ENCODE results near the gene ARHGEF2.

The ARHGEF2 gene

DNA sequence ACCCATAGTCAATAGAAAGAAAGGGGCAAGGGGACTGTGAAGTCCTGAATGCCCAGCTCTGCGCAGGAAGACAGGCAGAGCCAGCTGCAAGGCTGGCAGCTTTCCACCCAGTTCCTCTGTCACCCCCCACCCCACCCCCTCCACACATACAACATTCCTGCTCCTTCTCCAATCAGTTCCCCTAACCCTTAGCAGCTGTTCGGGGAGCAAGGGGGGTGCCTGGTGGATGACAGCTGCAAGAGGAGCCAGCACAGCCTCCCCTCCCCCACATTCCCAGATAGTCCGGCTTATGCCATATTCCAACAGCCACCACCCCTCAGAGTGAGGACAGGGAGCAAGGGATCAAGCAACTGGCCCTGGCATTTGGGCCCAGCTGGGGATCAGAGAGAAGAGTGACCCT lies 9.7 kb downstream of the ARHGEF2 start:
- TF ChIP-seq, protein P1, sequence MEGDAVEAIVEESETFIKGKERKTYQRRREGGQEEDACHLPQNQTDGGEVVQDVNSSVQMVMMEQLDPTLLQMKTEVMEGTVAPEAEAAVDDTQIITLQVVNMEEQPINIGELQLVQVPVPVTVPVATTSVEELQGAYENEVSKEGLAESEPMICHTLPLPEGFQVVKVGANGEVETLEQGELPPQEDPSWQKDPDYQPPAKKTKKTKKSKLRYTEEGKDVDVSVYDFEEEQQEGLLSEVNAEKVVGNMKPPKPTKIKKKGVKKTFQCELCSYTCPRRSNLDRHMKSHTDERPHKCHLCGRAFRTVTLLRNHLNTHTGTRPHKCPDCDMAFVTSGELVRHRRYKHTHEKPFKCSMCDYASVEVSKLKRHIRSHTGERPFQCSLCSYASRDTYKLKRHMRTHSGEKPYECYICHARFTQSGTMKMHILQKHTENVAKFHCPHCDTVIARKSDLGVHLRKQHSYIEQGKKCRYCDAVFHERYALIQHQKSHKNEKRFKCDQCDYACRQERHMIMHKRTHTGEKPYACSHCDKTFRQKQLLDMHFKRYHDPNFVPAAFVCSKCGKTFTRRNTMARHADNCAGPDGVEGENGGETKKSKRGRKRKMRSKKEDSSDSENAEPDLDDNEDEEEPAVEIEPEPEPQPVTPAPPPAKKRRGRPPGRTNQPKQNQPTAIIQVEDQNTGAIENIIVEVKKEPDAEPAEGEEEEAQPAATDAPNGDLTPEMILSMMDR (IDR thresholded peaks at IDR 0.05; ENCODE audit: insufficient read depth, missing control alignments) = no peak
- FAIRE-seq (no peak), DNase-seq (ENCODE audit: insufficient read length, low spot score) (no peak)

DNA sequence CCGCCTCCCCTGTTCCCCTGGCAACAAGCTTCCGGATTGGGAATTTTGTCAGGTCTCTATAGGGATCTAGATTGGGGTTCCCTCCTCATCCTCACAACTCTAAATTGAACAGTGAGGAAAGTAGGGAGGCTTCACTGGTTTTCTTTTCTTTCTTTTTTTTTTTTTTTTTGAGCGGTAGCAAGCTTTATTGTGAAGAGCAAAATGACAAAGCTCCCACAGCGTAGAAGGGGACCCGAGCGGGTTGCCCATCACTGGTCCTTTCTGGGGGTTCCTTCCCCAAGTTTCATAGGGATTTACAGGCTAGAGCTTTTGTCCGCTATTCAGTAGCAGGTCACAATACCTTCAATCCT lies 10.3 kb downstream of the ARHGEF2 start:
- DNase-seq (ENCODE audit: insufficient read length, low spot score) (no peak), FAIRE-seq (no peak)

DNA sequence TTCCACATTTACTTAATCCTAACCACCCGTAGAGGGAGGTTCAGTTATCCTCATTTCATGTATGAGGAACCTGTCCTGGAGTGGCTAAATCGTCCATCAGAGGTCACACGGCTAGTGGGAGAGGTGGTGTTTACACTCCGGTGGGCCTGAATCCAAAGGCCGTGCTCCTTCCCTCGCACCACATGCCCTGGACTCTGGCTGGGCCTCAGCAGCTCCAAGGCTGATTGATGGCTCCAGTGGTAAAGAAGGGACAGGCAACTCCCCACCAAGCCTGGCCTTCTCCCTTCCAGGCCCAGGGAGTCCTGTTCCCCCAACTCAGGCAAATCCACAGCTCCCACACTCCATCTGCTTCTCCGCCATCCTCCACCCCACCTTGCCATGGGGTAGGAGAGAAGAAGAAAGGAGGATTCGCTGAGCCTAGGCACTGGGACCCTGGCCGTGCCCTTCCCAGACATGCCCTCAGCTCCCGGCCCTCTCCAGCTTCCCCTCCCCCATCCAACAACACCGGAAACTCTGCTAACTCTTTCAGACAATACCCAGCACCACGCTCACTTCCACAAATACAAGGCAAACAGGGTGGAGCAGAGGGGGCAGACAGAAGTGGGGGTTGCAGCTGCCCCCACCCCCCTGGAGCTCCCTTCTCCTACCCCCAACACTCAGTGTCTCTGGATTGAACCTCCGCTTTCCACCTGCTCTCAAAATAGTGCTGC lies 10.9 kb downstream of the ARHGEF2 start:
- TF ChIP-seq, protein P1 (IDR thresholded peaks at IDR 0.05; ENCODE audit: insufficient read depth, missing control alignments) = no peak
- no peak for DNase-seq (ENCODE audit: insufficient read length, low spot score)
- no peak for FAIRE-seq

More for the DNA sequence above, 10.3 kb downstream of the ARHGEF2 start:
- TF ChIP-seq, protein P1 (IDR thresholded peaks at IDR 0.05; ENCODE audit: insufficient read depth, missing control alignments) = no peak

DNA sequence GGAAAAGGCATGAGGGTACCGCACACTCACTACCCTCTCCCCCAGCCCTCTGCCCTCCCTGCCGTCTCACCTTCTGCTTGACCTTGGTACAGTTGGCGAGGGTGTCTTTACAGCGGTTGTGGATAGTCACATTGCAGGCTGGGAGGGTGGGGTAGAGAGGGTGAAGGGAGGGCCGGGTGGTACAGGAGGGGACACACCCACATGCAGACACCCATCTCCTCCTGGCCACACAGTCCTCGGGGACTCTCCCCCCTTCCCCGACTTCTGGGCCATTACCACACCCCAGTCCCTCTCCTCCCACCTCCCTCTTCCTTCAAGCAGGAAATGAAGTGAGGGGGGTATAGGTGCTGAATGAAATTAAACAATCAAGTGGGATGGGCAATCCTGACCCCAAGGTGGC lies 11.6 kb downstream of the ARHGEF2 start:
- TF ChIP-seq, protein P1 (IDR thresholded peaks at IDR 0.05; ENCODE audit: insufficient read depth, missing control alignments) = no peak
- no peak for FAIRE-seq
- no peak for DNase-seq (ENCODE audit: insufficient read length, low spot score)

DNA sequence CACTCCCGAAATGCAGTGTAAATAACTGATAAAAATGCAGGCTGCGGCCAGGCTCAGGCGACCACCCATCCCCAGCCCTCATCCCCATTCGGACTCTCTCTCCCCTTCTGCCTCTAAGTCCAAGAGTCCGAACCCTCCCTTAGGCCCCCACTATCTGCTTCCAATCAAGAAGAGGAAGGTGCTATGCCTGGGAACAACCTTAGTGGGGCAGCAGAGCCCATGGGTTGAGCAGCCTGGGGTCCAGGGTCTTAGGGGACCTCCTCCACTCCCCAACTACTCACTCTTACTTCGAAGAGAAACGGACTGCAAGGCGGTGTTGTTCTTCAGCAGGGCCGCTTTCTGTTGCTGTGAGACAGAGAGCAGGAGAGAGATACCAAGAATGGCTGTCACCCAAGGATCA lies 12.2 kb downstream of the ARHGEF2 start:
- FAIRE-seq = no peak
- TF ChIP-seq, protein P1 (IDR thresholded peaks at IDR 0.05; ENCODE audit: insufficient read depth, missing control alignments) = peak; percentile 19
- no peak for DNase-seq (ENCODE audit: insufficient read length, low spot score)

DNA sequence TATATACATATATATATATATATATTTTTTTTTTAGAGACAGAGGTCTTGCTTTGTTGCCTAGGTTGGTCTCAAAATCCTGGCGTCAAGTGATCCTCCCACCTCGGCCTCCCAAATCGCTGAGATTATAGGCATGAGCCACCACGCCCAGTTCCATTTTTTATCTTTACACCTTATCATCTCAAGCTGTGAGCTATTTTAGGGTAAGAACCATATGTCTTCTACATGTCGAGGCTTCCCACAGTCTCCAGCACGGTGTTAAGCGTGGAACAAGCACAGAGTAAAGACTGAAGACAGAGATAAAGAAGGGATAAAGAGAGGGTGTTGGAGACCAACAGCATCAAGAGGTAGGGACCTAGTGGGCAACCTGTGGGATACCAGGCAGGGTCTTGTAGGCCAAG lies 14.2 kb downstream of the ARHGEF2 start:
- no peak for DNase-seq (ENCODE audit: insufficient read length, low spot score)
- TF ChIP-seq, protein P1 (IDR thresholded peaks at IDR 0.05; ENCODE audit: insufficient read depth, missing control alignments) = no peak
- no peak for FAIRE-seq

DNA sequence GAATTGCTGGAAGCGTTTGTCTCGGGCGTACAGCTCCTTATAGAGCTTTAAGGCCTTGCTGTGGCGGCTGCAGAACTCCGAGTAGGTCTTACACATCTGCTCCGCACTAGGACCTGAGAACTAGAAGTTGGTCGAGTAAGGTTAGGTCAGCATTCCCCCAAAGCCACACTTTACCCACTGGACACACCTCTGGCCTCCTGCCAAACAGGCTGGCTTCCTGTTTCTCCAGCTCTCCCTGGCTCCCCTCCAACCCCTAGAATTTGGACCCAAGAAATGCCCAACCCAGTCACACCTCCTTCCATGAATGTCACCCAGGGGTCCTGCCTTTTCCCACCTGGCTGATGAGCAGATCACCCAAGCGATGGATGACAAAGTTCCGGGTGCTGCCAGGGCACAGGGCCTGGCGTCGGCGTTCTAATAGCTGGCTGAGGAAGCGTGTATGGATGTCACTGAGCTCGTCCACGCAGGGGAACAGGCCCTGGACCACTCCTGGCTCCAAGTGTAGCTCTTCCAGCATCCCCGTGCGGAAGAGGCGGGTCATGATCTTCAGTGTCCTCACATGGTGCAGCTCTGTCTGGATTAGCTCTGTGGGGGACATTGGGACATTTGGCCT lies 15.6 kb downstream of the ARHGEF2 start:
- DNase-seq (ENCODE audit: insufficient read length, low spot score) = no peak
- FAIRE-seq = no peak

More for the DNA sequence above, 15.6 kb downstream of the ARHGEF2 start:
- TF ChIP-seq, protein P1 (IDR thresholded peaks at IDR 0.05; ENCODE audit: insufficient read depth, missing control alignments) = no peak

All from D721Med (cell line).